ENCODE results near the gene PLCL2.

GRCh38 chr3:16908896-16909295 lies 24.1 kb downstream of the PLCL2 start:
- TF ChIP-seq TBL1XR1 (IDR thresholded peaks at IDR 0.05; ENCODE audit: low read depth, low read length) (no peak), MYC (IDR thresholded peaks at IDR 0.05; ENCODE audit: insufficient read depth, insufficient read length, insufficient replicate concordance, low read length, severe bottlenecking) (no peak), CTCF (IDR thresholded peaks at IDR 0.05 in 2 of 3, conservative IDR thresholded peaks at IDR 0.05 in 1 of 3; ENCODE audit: control insufficient read depth in 2 of 3, extremely low read depth in 1 of 3, insufficient read depth in 1 of 3, low read depth in 3 of 3, low read length in 3 of 3) (no peak), ZNF274 (IDR thresholded peaks at IDR 0.05; ENCODE audit: insufficient read depth, insufficient read length) (no peak), PBX3 (IDR thresholded peaks at IDR 0.05; ENCODE audit: insufficient replicate concordance, low read depth, low read length) (no peak), PKNOX1 (IDR thresholded peaks at IDR 0.05) (no peak), CUX1 (IDR thresholded peaks at IDR 0.05; ENCODE audit: insufficient replicate concordance, low read depth, low read length) (no peak), SP1 (IDR thresholded peaks at IDR 0.05; ENCODE audit: low read depth, low read length) (no peak)

Data from GM12878 (cell line).